A549 (cell line): Measurements from ENCODE around the gene HRH3.

Experiments used
- CEBPB ChIP-seq, 2 experiments: fragments of >200 bp in 1 of 2; sonication (Bioruptor Twin) in 1 of 2; formaldehyde crosslinking in 1 of 2; IDR thresholded peaks; 2 replicates each; pipeline ENCODE4 v1.6.1; 2012 to 2016
- EP300 ChIP-seq, 2 experiments: fragments of >200 bp; sonication (Bioruptor Twin); formaldehyde crosslinking; IDR thresholded peaks; 2 replicates in 1 of 2; 3 replicates in 1 of 2; pipeline ENCODE4 v1.6.1; 2016 to 2017
- HDAC2 ChIP-seq: fragments of 200-600 bp; sonication (generic); IDR thresholded peaks from 2 replicates; pipeline ENCODE4 v1.6.1; 2016
- HOXA7 ChIP-seq: fragments of 250-450 bp; sonication (Bioruptor Pico); IDR thresholded peaks from 2 replicates; pipeline ENCODE4 v1.5.0; 2020; ENCODE audit warnings: mild to moderate bottlenecking, moderate library complexity
- MAX ChIP-seq: IDR thresholded peaks from 2 replicates; pipeline ENCODE4 v1.6.1; 2012
- POLR2A ChIP-seq: IDR thresholded peaks from 2 replicates; pipeline ENCODE4 v1.6.1; 2012; ENCODE audit warnings: mild to moderate bottlenecking, low read length
- RAD21 ChIP-seq, 2 experiments: fragments of >200 bp in 1 of 2; sonication (Bioruptor Twin) in 1 of 2; formaldehyde crosslinking in 1 of 2; IDR thresholded peaks in 1 of 2; conservative IDR thresholded peaks in 1 of 2; 2 replicates in 1 of 2; 3 replicates in 1 of 2; pipeline ENCODE4 v1.6.1; 2012 to 2018; ENCODE audit warnings: inconsistent platforms in 1 of 2
- SMC3 ChIP-seq: fragments of >200 bp; sonication (Bioruptor Twin); formaldehyde crosslinking; IDR thresholded peaks from 3 replicates; pipeline ENCODE4 v1.6.1; 2018; ENCODE audit warnings: inconsistent platforms
- SREBF2 ChIP-seq: fragments of 450-650 bp; IDR thresholded peaks from 2 replicates; pipeline ENCODE4 v1.6.1; 2014; ENCODE audit warnings: mild to moderate bottlenecking, moderate library complexity
- TP53 ChIP-seq: fragments of 250-450 bp; sonication (Bioruptor Pico); IDR thresholded peaks from 2 replicates; pipeline ENCODE4 v1.5.0; 2021; ENCODE audit warnings: mild to moderate bottlenecking, moderate library complexity
- USF2 ChIP-seq: fragments of 450-650 bp; IDR thresholded peaks from 2 replicates; pipeline ENCODE4 v1.6.1; 2014; ENCODE audit warnings: antibody characterized with exemption
- ZC3H11A ChIP-seq: fragments of 450-650 bp; IDR thresholded peaks from 2 replicates; pipeline ENCODE4 v1.6.1; 2014; ENCODE audit warnings: antibody characterized with exemption, mild to moderate bottlenecking
- TF ChIP-seq, protein P1 (sequence below): fragments of >200 bp; sonication (Bioruptor Twin); formaldehyde crosslinking; IDR thresholded peaks from 3 replicates; pipeline ENCODE4 v1.5.1; 2016

GRCh38 chr20:62266340-62266739 lies 46.3 kb upstream of the HRH3 start:
- TF ChIP-seq, protein P1, sequence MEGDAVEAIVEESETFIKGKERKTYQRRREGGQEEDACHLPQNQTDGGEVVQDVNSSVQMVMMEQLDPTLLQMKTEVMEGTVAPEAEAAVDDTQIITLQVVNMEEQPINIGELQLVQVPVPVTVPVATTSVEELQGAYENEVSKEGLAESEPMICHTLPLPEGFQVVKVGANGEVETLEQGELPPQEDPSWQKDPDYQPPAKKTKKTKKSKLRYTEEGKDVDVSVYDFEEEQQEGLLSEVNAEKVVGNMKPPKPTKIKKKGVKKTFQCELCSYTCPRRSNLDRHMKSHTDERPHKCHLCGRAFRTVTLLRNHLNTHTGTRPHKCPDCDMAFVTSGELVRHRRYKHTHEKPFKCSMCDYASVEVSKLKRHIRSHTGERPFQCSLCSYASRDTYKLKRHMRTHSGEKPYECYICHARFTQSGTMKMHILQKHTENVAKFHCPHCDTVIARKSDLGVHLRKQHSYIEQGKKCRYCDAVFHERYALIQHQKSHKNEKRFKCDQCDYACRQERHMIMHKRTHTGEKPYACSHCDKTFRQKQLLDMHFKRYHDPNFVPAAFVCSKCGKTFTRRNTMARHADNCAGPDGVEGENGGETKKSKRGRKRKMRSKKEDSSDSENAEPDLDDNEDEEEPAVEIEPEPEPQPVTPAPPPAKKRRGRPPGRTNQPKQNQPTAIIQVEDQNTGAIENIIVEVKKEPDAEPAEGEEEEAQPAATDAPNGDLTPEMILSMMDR, result no peak
- no peak for TF ChIP-seq POLR2A
- TF ChIP-seq HDAC2, result no peak
- no peak for TF ChIP-seq SREBF2
- no peak for TF ChIP-seq MAX
- no peak for TF ChIP-seq RAD21 (conservative IDR thresholded peaks at IDR 0.05 in 1 of 2, IDR thresholded peaks at IDR 0.05 in 1 of 2)
- TF ChIP-seq HOXA7 (CRISPR knock-in tag), result no peak
- no peak for TF ChIP-seq ZC3H11A
- TF ChIP-seq TP53, result no peak
- no peak for TF ChIP-seq SMC3
- TF ChIP-seq EP300 (IDR thresholded peaks at IDR 0.05), result no peak
- TF ChIP-seq CEBPB (IDR thresholded peaks at IDR 0.05), result no peak
- TF ChIP-seq USF2, result no peak
